NCI-H187 (cell line): ENCODE data around the gene PARP1.
A peak's percentile ranks its signal among the peaks of the same experiment; 100 is the strongest.
"Not testable (repeated sequence)": the region's sequence is repeated elsewhere in the genome, so short reads cannot be mapped to it uniquely, and the experiment has no call there.

Experiments used
- DNase-seq, 2 experiments: peaks; one replicate each; lab custom pipeline; 2025; lab: John Stamatoyannopoulos, UW

PARP1 gene

GRCh38 chr1:226428791-226429461 lies 21.0 kb upstream of the PARP1 start:
- DNase-seq: peak; percentile 52 to 64

DNA sequence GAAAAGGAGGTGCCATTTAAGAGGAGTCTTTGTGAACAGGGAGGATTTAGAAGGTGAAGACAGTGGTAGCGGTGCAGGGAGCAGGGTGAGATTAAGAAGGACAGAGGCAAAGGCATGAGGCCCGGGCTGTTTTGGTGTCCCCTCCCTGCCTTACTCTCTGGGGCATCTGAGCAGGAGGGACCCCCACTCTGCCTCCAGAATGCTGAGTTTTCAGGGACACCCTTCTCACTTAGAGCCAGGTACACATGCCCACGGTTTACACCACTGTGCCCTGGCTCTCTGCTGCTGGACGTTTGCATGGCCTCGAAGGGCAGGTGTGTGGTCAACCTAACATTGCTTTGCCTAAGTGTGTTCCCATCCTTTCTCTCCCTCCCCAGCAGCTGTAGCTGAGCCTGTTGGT lies 20.5 kb upstream of the PARP1 start:
- DNase-seq: no peak

GRCh38 chr1:226427131-226427530 lies 19.2 kb upstream of the PARP1 start:
- no peak for DNase-seq

DNA sequence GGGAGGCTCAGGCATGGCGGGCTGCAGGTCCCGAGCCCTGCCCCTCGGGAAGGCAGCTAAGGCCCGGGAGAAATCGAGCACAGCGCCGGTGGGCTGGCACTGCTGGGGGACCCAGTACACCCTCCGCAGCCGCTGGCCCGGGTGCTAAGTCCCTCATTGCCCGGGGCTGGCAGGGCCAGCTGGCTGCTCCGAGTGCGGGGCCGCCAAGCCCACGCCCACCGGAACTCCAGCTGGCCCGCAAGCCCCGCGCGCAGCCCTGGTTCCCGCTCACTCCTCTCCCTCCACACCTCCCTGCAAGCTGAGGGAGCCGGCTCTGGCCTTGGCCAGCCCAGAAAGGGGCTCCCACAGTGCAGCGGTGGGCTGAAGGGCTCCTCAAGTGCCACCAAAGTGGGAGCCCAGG lies 18.5 kb upstream of the PARP1 start:
- DNase-seq: not testable (repeated sequence)

DNA sequence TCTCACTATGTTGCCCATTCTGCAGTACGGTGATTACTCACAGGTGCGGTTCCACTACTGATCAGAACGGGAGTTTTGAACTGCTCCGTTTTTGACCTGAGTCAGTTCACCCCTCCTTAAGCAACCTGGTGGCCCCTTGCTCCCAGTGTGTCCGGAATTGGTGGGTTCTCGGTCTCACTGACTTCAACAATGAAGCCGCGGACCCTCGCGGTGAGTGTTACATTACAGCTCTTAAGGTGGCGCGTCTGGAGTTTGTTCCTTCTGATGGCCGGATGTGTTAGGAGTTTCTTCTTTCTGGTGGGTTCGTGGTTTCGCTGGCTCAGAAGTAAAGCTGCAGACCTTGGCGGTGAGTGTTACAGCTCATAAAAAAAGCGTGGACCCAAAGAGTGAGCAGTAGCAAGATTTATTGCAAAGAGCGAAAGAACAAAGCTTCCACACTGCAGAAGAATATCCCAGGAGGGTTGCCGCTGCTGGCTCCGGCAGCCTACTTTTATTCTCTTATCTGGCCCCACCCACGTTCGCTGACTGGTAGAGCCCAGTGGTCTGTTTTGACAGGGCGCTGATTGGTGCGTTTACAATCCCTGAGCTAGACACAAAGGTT lies 17.6 kb upstream of the PARP1 start:
- DNase-seq: no peak

GRCh38 chr1:226425004-226425378 lies 17.1 kb upstream of the PARP1 start:
- DNase-seq: no peak

- no peak for DNase-seq
Observed at GRCh38 chr1:226424221-226425003, 16.5 kb upstream of the PARP1 start.

DNA sequence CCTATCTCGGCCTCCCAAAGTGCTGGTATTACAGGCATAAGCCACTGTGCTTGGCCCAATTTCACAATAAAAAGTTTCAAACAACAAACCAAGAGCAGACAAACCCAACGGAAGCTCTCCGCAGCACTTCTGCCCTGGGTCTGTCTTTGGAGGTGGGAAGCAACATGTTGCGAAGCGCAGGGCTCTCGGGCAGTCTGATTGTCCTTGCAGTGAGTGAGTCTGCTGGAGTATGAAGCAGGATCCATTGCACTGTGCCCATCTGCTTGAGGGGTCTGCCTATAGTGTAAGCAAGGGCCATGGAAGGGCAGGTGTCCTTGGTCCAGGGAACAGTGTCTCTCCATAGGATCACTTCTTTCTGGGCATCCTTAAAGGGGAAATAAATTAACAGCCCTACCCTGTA lies 14.6 kb upstream of the PARP1 start:
- DNase-seq: no peak

DNA sequence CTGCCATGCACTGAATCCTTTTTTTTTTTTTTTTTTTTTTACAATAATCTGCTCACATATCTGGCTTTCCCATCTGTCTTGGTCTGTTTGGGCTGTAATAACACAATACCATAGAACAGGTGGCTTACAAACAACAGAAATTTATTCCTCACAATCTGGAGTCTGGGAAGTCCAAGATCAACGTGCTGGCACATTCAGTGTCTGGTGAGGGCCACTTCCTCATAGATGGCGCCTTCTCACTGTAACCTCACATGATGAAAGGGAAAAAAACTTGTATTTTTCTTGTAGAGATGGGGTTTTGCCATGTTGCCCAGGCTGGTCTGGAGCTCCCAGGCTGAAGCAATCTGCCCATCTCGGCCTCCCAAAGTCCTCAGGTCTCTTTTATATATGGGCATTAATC lies 13.0 kb upstream of the PARP1 start:
- no peak for DNase-seq

DNA sequence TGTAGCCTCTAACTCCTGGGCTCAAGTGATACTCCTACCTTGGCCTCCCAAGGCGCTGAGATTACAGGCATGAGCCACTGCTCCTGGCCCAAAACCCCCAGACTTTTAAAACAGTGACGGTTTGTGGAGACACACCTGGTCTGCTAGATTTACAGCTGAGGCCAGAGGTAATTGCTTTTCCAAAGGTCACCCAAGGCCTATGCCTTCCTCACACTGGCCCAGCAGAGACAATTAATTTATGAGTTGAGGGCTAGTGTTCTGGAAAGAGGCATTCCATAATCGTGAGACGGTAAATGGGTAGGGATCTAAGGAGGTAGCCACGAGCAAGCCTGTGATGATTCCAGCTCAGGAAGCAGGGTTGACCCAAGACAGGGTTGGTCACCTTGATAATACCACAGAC lies 12.4 kb upstream of the PARP1 start:
- no peak for DNase-seq

GRCh38 chr1:226419284-226420029 lies 11.6 kb upstream of the PARP1 start:
- no peak for DNase-seq

GRCh38 chr1:226417830-226418546 lies 10.1 kb upstream of the PARP1 start:
- DNase-seq: no peak

- no peak for DNase-seq
Observed at GRCh38 chr1:226417350-226417749, 9.5 kb upstream of the PARP1 start.

GRCh38 chr1:226414098-226414698 lies 6.3 kb upstream of the PARP1 start:
- DNase-seq: no peak

- no peak for DNase-seq
Observed at GRCh38 chr1:226411619-226412018, 3.7 kb upstream of the PARP1 start.

- DNase-seq: no peak
Observed at GRCh38 chr1:226410958-226411357, 3.1 kb upstream of the PARP1 start.

GRCh38 chr1:226409392-226409791 lies 1.5 kb upstream of the PARP1 start:
- no peak for DNase-seq

DNA sequence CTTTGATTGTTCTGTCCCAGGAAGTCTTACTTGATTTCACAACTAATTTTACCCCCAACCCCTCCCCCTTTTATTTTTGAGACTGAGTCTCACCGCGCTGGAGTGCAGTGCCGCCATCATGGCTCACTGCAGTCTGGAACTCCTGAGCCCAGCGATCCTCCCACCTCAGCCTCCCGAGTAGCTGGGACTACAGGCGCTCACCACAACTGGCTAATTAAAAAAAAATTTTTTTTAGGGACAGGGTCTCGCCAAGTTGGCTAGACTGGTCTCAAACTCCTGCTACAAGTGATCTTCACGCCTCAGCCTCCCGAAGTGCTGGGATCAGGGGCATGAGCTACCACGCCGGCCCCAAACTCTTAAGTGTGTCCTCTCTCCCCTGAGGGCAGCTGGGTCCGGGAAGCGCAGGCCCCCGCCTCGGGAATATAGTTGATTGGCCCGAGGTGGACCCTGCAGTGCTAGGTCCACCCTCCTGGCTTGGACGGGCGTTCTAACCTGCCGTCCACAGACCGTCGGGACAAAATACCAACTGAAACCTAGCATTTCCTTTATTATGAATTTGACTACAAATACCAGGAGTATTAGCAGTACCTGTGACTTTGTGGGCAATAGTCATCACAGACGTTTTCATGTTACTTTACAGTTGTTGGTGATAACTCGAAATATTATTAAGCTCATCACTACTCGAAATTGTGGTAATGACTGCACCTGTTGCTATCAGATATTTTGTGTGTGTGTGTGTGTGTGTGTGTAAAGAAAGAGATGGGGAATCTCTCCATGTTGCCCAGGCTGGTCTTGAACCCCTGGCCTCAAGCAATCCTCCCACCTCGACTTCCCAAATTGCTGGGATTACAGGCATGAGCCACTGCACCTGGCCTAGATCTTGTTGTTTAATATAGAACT lies 642 bp upstream of the PARP1 start:
- DNase-seq: no peak

DNA sequence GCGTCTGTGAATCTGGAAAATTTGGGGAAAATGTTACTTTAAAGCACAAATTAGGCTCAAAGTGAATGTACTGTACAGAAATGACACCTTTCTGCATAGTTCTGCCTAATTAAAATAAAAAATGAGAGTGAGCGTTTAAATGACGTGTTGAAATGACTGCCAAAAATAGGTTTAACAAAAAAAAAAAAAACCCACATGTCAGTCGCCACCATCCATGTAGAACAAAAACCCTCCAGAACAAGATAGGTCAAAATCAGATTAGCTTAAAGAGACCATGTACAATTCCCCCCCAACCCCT lies 745 bp downstream of the PARP1 start:
- no peak for DNase-seq

- DNase-seq: no peak
Observed at GRCh38 chr1:226406401-226406881, 1.5 kb downstream of the PARP1 start.
